Mesenteric fat pad (tissue), 1 donor: Measurements from ENCODE around the gene CFAP74. TPM values are rescaled to one million over a fixed set of nuclear protein-coding genes. Genes with fewer than 3 reads are reported as not detected.
A peak's percentile ranks its signal among the peaks of the same experiment; 100 is the strongest.

Experiments
- DNase-seq: peaks from one replicate; pipeline ENCODE4 v3.0.0-alpha.2; 2020; ENCODE audit warnings: low spot score
- long read RNA-seq: library from polyadenylated mRNA; unstranded; transcript quantifications from one replicate; pipeline ENCODE4 v2.0.0, GENCODE V29; 2020
- total RNA-seq: library from RNA; stranded (reverse); fragmentation: NEBNext Ultra II Directional; extraction: Animal tissue kit (Norgen Biotek cat#: 25700); gene quantifications from one replicate; pipeline ENCODE4 v1.2.1, GENCODE V29; 2021
- donor health status: DM: yes; HTN: yes; CAD: no.

CFAP74 gene, protein sequence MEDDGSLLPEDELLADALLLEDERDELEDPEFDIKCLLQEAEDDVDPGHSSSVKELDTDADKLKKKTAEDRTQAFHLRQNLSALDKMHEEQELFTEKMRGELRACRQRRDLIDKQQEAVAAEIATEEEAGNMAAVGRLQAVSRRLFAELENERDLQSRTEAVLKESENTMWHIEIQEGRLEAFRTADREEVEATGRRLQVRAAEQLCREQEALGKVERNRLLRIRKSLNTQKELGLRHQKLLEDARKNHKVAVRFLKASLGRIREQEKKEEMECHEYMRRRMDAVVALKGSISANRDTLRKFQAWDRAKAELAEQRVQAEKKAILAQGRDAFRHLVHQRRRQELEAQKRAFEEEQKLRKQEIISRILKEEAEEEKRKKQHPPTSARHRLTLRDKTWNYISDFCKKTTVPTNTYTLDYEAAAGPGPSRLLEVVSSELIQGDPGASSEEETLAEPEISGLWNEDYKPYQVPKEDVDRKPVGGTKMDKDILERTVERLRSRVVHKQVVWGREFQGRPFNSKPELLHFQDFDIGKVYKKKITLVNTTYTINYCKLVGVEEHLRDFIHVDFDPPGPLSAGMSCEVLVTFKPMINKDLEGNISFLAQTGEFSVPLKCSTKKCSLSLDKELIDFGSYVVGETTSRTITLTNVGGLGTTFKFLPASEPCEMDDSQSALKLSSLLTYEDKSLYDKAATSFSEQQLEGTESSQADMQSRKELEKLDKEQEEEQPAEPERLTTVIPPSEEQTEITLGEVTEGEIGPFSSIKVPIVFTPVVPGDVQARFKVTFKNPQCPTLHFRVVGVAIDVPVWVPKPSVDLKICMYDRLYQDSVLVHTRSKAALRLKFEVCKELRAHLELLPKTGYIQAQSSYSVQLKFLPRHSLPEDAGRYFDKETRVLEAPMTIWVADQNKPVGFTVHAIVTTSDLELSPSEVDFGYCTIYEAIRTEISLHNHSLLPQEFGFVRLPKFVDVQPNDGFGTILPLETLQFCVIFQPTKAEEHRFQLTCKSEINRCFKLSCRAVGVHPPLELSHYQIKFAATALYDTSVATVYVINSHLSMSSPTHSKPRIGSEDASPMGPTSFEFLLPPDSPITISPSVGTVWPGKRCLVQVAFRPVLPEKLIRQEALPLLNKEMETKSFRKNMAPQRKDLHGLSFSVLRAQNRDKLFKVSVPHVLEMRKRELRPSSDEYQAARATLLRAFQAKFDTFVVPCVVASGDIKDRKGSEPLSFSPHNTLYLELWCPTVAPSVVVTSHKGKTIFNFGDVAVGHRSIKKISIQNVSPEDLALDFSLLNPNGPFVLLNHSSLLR (N-terminal part only)
- total RNA-seq, result not detected
- long read RNA-seq, partial matches to known transcripts, result 0 of 1 reads
- long read RNA-seq, other reads (novel, unspliced or antisense), result 1 of 1 reads

DNA sequence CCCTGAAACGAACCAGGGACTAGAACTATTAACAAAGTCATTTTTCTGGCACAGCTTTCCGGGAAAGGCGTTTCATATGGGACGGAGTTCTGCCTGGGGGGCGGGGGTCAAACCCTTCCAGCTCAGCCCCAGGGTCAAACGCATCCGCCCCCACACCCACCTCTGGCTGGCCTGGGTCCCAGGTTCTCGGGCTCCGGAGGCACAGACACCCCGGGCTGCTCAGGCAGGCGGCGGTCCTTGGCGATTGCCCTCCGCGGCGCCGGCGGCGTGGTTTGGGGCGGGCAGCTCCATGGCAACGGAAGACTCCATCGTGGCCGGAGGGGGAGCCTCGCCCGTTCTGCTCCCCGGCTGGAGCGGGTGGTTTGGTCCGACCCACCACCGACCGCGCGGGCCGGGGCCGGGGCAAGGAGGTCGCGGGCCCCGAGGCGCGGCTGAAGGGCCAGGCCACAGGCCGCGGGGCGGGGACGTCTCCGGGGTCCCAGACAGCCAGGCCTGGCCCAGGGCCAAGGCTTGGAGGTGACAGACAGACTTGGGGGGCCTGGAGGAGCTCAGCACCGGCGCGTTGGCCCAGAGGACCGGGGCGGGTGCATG is at the start of gene CFAP74:
Gene CFAP74, minus strand, starts transcription at position 246 of the 591 bp plus-strand sequence. CDS start 12,830 bp downstream, outside the sequence.
- no peak for DNase-seq

DNA sequence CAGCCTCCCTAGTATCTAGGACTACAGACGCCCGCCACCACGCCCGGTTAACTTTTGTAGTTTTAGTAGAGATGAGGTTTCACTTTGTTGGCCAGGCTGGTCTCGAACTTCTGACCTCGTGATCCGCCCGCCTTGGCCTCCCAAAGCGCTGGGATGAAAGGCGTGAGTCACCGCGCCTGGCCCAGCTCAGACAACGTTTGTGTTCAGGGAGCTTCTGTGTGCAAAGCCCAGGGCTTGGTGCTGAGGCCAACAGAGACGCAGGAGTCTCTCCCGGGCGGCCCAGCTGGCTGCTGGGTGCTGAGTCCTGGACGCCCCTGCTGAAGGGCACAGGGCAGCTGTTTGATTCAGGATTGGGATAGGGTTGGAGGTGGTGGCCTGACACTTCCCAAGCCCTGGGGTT is 49.6 kb upstream of the CFAP74 start:
- DNase-seq, result no peak

DNA sequence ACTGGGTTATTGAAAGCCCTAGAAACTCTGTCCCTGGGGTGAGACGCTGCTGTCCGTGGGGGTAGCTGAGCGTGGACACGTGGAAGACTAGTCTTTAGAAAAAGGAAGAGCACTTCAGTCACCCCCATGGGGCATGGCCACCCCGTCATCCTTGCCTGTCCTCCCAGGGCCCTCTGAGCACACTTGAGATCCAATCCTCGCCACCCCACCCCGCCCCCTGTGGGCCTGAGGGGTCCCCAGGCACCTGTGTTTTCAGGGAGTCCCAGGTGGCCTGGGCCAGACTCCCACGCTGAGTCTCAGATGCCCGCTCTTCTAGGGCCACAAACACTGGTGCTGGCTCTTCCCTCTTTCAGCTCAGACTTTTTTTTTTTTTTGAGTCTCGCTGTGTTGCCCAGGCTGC is 49.2 kb upstream of the CFAP74 start:
- DNase-seq, result no peak

DNA sequence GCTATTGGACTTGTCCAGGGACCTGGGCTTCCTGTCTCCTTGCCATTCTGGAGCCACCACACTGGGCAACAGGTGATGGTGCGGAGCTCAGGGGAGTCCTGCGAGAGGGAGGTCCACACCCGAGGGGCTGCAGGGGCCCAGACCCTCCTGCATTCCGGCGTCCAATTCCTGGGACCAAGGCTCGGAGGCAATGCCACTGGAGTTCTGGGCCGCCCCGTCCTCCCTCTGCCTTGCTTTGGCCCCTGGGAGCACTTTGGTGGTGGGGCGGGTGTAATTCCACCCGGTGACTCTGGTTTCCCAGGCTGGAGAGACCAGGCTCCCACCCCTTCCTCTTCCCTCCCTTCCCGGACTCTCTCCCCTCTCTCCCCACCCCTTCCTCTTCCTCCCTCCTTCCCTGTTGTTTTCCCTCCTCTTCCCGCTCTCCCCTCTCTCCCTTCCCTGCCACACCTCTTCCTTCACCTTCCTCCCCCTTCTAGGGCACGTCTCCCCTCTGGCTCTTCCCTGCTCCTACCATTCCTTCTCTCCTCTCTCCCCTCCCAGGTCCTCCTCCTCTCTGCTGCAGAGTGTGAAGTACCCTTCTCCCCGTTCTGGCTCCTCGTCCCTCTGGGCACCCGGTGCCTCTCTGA is 48.6 kb upstream of the CFAP74 start:
- no peak for DNase-seq

DNA sequence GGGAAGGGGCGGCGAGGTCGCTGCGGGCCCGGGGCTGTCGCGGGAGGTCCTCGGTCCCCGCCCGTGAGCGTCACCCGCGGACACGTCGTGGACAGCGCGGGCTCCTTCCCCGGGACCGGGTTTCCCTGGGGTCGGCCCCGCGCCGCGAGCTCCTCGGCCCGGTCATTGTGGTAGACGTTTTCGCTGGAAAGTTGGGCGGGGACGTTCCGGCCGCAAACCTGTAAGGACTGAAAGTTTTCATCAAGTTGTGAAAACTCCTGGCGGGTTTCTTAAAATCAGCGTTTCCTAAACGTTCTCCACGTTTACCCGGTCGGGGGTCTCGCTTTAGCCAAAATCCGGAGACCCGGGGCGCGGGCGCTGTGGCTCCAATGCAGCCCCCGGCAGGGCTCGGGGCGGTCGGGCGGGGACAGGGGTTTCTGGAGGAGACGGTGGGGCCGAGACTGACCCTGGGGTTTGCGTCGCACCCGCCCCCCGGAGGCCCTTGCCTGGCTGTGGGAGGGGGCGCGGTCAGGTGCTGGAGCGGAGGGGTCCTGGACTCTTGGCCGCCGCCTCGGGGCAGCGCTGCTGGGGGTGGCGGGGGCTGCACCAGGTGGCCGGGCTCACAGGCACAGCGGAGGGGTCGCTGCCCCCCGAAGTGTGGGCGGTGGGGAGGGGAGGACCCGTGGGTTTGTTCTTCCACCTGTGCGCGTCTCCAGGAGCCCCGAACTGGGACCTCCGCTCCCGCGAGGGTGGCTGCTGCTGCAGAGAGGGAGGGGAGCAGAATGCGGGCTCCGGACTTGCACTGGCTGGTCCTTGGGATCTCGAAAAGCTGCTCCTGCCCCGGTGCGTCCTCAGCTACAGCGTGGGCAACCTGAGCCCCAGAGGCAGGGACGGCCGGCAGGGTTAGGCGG is 47.5 kb upstream of the CFAP74 start:
- DNase-seq, result no peak

DNA sequence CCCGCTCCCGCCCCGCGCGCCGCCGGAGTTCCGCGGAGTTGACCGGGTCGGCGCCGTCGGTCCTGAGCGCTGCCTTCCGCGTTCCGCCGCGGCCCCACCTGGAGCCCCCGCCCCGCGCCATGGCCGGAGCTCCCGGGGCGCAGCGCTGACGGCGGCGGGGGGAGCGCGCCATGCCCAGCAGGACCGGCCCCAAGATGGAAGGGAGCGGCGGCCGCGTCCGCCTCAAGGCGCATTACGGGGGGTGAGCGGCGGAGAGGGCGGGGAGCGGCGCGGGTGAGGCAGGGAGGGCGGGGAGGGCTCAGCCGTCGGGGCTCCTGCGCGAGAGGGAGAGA is 46.8 kb upstream of the CFAP74 start:
- DNase-seq, result no peak

DNA sequence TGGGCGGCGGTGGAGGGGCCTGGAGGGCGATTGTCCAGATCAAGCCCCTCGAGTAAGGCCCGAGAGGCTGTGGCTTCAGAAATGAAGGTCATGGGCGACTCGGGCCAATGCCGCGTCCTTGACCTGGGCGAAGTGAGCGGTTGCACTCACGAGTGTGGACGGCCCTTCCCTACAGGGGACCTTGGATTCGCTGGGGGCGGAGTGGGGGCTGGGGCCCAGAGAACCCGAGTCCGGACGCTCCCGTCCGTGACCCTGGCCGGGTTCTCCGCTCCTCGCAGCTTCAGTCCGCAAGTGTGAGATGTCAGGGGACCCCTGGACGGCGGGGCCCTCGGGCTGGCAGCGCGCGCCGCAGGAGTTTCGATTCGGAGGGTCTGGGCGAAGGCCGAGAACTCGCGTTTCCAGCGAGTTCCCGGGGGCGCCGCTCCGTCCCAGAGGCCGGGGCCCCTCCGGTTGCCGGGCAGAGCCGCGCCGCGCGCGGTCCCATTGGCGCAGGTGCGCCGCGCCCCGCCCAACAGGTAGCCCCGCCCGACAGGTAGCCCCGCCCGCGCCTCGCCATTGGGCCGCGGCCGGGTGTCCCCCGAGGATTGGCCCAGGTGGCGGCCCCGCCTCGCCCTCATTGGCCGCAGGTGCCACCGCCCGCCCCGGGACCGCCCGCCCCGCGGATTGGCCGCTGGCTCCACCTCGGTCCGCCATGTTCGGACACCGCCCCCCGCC is 46.3 kb upstream of the CFAP74 start, which contains the start of gene PRKCZ:
Gene PRKCZ, plus strand, starts transcription at position 694 of the 714 bp plus-strand sequence. CDS start 220 bp downstream, outside the sequence.
- DNase-seq, result peak; percentile 93

DNA sequence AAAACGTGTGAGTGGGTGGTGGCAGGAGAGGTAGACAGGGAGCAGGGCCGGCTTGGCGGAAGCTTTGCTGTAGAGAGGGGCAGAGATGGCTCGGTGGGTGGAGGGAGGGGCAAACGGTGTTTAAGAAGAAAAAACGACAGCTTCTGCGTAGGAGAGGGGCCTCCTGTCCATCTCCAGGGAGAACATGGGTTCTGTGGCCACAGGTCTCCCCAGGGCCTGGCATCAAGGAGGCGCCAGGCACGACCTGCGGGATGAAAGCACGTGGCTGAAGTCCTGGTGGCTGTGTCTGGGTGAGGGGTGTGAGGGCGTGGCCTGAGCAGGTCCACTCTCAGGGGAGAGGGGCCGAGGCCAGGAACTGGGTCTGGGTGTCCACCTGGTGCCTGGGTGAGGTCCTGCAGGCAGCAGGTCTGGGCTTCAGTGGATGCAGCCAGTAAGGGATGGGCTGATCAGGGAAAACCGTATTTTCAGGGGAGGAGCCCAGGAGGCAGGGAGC is 45.7 kb upstream of the CFAP74 start:
- DNase-seq, result no peak

DNA sequence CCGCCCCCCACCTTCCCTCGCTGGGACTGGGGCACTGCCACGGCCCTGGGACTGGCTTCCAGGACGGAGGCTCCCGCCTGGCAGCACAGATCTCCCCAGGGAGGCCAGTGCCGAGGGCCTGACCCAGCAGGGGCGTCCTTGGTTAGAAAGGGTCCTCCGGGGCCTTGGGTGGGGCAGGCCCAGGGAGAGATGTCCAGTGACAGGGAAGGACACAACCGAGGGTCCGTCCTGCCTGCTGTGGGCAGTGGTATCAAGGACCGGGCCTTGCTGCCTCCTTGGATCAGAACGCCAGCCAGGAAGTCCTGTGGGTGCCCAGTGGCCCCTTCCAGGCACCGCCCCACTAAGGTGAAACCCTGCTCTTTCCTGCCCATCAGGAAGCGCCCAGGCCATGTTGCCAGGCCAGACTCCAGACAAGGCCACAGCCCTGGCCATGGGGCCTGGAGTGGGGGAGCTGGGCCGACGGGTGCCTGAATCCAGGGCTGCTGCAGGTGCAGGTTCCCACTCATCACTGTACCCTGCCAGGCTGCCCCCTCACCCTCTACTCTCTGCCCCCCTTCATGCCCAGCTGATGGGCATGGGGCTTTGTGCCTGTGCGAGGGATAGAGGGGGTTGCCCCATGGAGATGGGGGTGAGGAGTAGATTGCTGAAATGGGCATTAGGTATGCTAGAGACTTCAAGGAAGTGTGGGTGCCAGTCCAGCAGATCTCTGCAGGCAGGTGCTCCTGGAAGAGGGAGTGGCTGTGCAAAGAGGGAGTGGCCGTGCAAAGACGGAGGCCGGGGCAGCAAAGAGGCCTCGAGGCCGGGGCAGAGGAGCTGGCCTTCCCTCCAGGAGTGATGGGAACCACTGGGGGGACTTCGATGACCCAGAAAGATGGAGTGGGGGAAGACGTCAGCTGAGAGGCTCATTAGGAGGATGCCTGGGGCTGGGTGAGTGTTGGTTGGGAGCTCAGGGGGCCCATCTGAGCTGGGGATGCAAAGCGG is 44.5 kb upstream of the CFAP74 start:
- no peak for DNase-seq

DNA sequence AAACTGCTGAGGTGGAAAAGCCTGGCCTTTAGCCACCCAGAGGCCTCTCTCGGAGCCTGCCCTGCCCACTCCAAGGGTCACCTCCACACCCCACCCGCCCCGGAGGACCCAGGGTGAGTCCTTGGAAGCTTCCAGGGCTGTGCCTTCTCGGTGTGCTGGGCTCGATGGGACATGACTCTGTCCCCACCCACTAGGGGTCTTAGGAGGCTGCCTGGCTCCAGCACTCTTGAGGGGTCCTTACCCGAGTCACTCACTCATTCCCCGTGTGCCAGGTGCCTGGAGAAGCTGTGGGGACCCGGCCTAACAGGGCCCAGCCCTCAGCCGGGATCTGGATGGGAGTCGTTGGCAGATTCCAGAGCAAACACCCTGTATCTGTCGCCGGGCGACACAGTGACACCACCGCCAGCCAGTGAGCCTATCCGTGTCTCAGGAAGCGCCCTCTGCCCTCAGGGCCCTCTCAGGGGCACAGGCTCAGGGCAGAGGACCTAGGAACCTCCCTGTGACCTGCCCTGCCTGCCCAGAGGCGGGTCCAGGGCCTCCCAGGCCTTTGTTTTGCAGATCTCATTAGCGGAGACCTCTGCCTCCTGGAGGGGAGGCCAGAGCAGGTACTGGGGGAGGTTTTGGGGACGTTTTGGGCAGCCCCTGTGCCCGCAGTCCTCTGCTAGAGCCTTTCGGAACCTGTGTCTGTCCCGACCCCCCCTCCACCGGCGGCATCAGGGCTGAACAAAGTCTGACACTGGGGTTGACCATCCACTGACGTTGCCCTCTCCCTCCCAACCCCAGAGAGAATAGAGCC is 43.6 kb upstream of the CFAP74 start:
- no peak for DNase-seq

DNA sequence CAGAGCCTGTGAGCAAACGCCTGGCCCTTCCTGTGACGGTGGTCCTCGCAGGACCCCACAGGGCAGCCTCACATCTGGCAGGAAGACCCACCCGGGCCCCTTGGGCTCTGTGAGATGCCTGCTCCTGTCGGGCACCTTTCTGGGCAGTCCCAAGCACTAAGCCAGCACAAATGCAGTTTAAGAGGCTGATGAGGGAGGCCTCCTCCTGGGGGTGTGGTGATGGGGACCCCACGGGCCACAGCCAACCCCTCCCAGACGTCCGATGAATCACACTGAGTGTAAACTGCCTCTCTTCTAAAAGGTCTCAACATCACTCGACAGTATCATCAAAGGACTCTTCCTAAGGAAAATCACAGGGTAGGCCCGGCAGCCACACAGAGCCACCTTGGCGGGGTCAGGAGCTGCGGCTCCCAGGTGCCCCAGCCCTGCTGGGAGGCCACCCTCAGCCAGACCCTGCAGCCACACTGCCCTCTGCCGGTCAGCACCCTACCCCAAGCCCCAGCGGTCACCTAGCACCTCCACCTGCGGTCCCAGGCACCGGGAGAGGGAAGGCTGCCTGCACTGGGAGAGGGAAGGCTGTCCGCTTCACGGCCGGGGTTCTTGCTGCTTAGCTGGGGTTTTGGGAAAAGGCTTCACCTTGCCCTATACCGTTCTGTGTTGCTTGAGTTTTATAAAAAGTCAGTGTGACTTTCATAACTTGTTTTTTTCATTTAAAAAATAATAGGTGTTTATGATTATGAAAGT is 42.8 kb upstream of the CFAP74 start:
- DNase-seq, result no peak

DNA sequence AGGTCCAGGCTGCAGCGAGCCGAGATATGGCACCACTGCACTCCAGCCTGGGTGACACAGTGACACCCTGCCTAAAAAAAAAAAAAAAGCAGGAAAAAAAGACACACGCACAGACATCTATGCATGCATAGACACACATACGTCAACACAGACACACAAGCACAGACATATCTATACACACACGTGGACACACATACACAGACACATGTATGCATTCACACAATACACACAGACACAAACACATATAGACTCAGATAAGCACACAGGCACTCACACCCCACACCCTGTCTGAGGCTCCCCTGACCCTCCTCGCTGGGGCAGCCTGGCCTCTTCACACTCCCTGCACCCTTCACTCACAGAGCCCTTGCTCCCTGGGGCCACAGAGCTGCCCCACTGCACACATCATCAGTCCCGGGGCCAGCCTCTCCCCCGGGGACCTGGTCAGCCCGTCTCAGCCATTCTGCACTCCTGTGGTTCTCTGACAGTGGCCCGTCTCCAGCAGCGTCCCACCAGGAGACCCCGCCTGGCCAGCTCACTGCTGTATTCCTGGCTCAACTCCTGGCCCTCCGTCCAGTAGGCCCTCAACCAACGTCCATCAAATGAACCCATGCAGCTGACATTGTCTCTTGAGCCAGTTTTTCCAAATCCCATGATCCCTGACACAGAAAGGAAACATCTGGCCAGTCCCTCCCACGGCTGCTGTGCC is 42.0 kb upstream of the CFAP74 start:
- no peak for DNase-seq

DNA sequence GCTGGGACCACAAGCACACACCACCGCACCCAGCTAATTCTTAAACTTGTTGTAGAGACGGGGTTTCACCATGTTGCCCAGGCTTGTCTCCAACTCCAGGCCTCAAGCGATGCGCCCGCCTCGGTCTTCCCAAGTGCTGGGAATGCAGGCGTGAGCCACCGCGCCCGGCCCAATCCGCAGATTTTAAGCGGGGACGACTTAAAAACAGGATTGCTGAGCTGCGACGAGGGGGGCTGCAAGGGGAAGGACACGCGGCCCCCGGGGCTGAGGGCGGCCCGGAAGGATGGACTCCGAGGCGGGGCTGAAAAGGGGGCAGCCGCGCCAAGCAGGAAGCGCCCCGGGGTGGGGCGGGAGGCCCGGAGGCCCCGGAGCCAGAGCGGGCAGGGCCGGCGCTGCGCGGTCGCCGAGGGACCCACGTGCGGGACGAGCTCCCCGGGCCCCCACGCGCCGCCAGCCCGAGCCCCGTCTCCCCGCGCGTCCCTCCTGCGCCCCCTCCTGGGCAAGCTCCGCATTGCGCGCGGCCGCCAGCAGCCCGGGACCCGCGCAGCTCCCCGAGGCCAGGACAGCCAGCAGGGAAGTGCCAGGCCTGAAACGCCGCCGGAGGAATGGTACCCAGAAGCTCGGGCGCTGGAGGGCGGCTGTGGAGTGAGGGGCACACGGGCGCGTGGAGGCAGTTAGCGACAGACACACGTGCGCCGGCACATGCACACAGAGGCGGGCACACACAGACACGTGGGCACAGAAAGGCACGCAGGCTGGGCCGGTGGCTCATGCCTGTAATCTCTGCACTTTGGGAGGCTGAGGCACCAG is 41.1 kb upstream of the CFAP74 start:
- no peak for DNase-seq

DNA sequence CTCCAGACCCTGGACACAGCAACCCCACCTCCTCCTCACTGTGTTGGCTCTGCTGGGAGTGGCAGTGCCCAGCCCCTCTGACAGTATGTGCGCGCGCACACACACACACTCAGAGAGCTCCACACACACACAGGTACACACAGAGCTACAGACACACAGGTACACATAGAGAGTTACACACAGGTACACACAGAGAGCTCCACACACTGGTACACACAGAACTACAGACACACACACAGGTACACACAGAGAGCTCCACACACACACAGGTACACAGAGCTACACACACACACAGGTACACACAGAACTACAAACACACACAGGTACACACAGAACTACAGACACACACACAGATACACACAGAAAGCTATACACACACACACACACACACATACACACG is 40.3 kb upstream of the CFAP74 start:
- DNase-seq, result no peak
